Inflammatory macrophage treated with lipopolysaccharide for 4 hours (primary cell): Measurements from ENCODE around the gene SYF2.
"Not testable (repeated sequence)": the region's sequence is repeated elsewhere in the genome, so short reads cannot be mapped to it uniquely, and the experiment has no call there.

Experiments
- DNase-seq: peaks from one replicate; pipeline ENCODE4 v3.0.0-alpha.2; 2020

SYF2 gene

DNA sequence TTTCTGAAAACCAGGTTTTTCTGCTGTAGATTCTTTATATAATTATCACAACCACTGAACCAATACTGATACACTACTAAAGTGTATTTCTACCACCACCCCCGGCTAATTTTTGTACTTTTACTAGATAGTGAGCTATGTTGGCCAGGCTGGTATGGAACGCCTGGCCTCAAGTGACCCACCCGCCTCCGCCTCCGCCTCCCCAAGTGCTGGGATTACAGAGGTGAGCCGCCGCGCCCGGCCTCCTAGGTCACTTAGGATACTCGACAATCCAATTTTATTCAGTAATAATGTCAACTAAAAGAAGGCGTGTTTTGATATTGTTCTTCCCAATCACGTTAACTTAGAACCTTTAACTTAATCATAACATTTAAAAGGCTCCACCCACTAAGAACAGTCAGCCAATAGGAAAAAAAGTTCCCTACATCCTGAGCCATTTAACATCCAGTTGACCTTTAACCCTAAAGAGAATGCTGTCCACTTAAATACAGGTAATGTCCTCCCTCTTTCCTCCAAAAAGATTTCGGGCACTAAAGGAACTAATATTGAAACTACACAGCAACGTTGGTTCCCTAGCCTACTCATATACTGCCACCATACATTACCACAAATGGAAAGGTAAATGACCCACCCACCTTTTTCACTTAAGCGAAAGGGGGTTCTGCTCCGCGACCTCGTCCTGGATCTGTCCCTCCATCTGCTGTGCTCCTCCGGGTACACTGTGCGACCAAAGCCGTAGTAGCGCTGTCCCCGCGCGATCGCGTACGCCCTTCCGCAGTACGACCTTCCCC is 13.7 kb upstream of the SYF2 start:
- peak; percentile 46 for DNase-seq

DNA sequence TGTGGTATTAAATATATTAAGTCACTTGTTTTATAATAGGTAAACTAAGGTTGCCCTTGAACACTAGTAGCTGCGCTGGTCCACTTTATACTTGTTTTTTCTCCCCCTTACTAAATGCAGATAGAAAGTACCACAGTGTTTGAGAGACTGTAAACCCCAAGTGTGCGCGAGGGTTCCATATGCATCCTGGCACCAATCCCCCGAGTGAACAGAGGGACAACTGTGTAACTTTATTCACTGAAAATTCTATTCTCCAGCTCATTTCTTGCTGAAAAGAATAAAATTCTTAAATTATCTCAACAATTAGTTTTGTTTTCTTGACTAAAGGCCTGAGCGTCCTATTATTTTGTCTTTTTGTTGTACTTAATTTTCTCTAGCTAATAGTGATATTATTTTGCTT is 13.1 kb upstream of the SYF2 start:
- DNase-seq: no peak

DNA sequence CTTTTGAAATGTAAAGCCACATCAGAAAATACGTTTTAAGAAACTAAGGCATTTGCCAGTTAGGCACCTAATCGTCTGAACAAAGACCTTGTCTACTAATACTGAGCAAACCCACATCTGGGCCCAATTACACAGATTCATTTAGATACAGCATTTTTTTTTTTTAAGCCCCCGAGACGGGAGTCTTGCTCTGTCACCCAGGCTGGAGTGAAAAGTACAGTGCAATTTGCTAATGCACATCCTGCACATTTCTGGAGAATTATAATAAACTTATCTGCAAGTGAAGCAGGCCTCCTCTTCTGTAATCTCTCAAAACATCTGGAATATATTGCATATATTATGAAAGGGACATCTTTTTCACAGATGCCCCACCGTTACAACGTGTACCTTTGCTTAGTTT is 11.6 kb upstream of the SYF2 start:
- no peak for DNase-seq

DNA sequence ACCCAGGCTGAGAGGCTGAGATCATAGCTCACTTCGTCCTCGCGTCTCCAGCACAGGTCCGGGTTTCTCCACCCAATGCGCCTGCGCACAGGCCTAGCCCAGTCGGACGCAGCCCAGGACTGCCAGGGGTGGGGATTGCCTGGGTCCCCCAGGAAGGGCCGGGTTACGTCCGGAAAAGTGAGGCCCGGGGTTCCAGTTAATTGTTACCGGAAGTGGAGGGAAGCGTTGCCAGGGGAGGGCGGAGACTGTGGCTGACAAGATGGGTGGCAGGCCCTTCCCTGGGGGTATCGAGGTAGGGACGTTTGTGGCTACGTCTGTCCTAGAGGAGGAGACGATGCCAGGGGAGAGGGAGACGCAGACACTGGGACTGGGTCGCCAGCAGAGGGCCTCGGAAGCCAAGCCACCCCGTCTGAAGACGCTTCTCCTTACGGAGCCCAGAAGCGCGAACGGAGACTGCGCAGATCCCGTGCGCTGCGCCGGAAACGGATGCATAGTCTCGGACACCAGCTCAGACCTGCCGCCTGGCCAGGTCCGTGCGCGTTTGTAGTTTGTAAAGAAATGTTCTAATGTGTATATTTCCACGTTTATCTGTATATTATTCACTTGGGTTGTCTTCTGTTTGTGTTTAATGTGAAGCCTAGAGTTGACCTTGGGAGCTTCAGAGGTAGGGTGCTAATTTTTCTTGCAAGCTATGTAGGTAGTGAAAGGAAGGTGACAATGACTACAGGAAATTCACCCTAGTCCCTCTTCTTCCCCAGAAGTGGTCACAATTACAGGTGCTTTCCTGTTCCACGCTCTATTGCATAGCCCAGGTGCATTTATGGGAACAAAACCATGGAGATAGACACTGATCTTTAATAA is 7.6 kb upstream of the SYF2 start:
- peak; percentile 86 for DNase-seq

- DNase-seq: no peak
Measured at GRCh38 chr1:25238046-25238445, 5.7 kb upstream of the SYF2 start.

DNA sequence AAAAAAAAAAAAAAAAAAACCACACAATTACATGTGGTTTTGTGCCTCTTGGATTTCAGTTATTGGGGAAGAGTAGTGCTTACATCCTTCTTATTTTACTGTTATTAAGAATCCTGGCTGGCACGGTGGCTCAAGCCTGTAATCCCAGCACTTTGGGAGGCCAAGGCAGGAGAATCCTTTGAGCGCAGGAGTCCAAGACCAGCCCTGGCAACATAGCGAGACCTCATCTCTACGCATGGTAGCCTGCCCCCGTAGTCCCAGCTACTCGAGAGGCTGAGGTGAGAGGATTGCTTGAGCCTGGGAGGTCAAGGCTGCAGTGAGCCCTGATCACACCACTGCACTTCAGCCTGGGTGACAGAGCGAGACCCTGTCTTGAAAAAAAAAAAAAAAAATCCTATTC is 4.0 kb upstream of the SYF2 start:
- DNase-seq: not testable (repeated sequence)

DNA sequence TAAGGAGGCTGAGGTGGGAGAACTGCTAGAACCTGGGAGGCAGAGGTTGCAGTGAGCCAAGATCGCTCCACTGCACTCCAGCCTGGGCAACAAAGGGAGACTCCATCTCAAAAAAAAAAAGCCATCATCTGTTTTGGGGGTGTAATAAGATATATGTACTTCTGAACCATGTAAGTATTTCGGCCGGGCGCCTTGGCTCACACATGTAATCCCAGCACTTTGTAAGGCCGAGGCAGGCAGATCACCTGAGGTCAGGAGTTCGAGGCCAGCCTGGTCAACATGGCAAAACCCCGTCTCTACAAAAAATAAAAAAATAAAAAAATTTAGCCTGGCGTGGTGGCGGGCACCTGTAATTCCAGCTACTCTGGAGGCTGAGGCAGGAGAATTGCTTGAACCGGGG is 3.1 kb upstream of the SYF2 start:
- DNase-seq: not testable (repeated sequence)

DNA sequence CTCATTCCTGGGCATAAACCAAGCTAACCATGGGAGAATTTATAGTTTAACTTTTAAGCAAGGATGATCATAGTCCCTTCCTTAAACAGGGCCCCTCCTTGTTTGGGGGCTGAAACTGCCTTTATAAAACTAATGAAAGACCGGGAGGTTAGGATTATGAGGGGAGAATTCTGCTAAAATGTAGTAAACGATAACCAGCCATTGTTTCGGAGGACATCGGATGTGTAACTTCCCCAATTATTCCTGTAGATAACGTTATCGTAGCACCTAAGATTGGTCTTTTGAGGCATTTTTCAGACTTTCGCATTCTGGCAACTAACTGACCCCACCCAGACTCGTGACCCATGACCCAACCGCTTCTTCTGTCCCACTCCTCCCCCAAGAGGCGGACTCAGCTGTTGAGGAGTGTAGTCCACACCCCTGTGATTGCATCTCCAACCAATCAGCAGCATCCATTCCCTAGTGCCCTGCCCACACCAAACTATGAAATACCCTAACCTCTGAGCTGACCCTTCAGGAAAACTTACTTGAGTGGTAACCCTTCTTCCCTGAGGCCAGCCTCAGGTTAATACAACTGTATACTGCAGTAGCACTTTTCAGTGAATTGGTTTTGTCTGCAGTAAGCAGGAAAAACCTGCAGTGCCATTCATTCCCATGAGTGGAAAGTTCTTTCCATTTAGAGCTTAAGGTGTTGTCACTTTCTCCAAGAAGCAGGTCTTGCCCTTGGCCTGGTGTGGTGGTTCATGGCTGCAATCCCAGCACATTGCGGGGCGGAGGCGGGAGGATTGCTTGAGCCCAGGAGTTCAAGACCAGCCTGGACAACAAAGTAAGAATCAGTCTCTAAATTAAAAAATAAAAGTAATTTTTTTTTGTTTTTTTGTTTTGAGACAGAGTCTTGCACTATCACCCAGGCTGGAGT is 823 bp upstream of the SYF2 start:
- peak; percentile 98 for DNase-seq

DNA sequence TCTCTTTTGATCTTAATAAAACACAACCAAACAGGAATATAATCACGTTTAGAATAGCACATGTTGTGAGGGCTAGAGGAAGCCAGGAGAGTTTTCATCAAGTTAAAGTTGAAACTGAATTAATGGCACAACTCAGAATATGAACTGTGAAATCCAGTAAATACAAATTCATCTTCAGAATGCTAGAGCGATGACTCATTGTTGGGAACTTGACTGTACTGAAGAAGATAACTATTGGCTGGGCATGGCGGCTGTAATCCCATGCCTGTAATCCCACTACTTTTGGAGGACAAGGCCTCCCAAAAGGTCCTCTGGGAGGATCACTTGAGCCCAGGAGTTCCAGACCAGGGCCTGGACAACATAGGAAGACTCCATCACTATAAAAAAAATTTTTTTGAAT is 8.8 kb downstream of the SYF2 start:
- DNase-seq: no peak

GRCh38 chr1:25222606-25223005 is 9.7 kb downstream of the SYF2 start:
- DNase-seq: no peak

- no peak for DNase-seq
Measured at GRCh38 chr1:25220666-25221065, 11.6 kb downstream of the SYF2 start.

- no peak for DNase-seq
Measured at GRCh38 chr1:25219661-25220251, 12.5 kb downstream of the SYF2 start.

- DNase-seq: no peak
Measured at GRCh38 chr1:25217598-25218232, 14.6 kb downstream of the SYF2 start.

GRCh38 chr1:25217015-25217414 is 15.3 kb downstream of the SYF2 start:
- peak; percentile 16 for DNase-seq

DNA sequence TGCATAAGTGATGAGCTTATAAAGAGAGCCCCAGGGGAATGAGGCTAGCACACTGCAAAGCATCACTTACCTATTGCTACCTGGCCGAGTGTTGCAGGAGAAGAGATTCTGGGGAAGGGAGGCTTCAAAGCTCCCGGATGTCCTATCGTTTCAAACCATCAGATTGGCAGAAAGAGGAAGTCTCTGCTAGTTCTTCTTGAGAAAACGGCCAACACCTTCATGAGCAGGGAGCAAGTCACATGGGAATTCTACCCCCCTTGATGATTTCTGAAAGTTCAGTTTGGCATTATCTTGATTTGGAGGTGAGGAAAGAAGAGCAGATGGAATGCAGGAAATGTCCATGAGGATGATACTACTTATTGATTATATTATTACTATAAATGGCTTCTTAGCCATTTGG is 16.2 kb downstream of the SYF2 start:
- no peak for DNase-seq

GRCh38 chr1:25212725-25213124 is 19.6 kb downstream of the SYF2 start:
- no peak for DNase-seq

DNA sequence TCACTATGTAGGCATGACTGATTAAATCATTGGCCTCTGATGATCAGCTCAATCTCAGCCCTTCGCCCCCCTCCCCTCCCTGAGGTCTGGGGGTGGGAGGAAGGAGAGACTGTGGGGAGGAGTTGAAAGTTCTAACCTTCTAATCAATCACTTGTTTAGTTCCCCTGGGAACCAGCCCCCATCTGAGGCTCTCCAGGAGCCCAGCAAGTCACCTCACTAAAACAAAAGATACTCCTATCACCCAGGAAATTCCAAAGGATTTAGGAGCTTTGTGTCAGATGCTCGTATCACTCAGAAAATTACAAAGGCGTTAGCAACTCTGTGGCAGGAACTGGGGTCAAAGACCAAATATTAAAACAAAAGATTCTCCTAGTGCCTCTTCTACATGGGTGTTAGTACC is 21.6 kb downstream of the SYF2 start:
- no peak for DNase-seq

DNA sequence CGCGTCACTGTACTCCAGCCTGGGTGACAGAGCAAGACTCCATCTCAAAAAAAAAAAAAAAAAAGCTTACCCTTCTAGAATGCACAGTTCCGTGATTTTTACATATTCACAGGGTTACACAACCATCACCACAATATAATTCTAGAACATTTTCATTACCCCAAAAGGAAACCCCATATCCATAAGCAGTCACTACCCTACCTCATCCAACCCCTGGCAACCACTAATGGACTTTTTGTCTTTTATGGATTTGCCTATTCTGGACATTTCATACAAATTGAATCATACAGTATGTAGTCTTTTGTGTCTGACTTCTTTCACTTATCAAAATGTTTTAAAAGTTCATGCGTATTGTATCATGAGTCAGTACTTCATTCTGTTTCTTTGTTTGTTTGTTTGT is 22.8 kb downstream of the SYF2 start:
- DNase-seq: peak; percentile 30

- no peak for DNase-seq
Measured at GRCh38 chr1:25208561-25209222, 23.6 kb downstream of the SYF2 start.

DNA sequence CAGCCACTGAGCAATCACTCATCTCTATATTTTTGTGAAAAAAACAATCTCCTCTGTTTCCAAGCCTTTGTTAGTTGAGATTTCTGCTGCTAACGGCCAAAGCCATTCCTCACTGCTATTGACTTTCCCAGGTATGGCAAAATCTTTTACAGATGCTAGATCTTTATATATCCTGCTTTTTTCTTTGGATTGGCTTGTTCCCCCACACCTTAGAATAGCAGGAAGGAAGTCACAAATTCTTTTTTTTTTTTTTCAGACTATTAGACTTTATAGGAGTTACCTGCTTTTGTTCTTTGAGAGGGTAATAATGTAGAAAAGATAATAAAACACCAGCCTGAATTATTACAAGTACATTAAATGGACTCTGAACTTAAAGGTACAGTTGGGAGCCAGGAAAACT is 24.2 kb downstream of the SYF2 start:
- no peak for DNase-seq

GRCh38 chr1:25206201-25206600 is 26.1 kb downstream of the SYF2 start:
- no peak for DNase-seq

- no peak for DNase-seq
Measured at GRCh38 chr1:25205786-25206185, 26.5 kb downstream of the SYF2 start.
